ENCODE results near the gene PTPRJ. TPM values are rescaled to one million over a fixed set of nuclear protein-coding genes. Genes with fewer than 3 reads are reported as not detected.

The PTPRJ gene
- total and polyA plus RNA-seq, 2 of the 4 experiments (the other 2 are of a cell fraction): 5.6 to 14.9 TPM

DNA sequence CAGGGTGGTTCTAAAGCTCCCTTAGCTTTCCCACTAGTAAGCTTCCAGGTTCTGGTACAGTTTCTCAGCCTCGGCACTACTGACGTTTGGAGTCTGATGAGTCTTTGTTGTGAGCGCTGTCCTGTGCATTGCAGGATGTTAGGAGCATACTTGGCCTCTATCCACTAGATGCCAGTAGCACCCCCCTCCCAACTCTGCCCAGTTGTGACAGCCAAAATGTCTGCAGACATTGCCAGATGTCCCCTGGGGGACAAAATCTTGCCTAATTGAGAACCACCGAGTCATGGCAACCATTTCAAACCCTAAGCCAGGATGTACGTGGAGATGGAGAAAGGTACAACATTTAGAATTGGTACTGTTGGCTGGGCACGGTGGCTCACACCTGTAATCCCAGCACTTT, 68.7 kb downstream of the PTPRJ start:
- no peak overlapping the region for H2AFZ ChIP-seq (replicated peaks; ENCODE audit: low read length, poor library complexity)
- 0 out of 2 replicates have a peak overlapping the region, but pooled peaks have one; percentile 44 for H3K4ac ChIP-seq (ENCODE audit: low read depth, low read length)
- no peak for DNase-seq
- no peak overlapping the region for H3K18ac ChIP-seq (ENCODE audit: low read depth, low read length)
- intact Hi-C loops (cut with micrococcal nuclease): no loop called here
- no peak overlapping the region for H2BK20ac ChIP-seq (ENCODE audit: low read depth, low read length)
- H2AK5ac ChIP-seq (ENCODE audit: low read depth, low read length): peak overlapping the region; percentile 26; the same call in 1 of the 2 replicates
- WGBS, 2 experiments (ENCODE audit: extremely low coverage in 2 of 2, insufficient read length in 1 of 2): no CpG with 5 or more reads among the region's 6 CpGs
- H4K91ac ChIP-seq (ENCODE audit: insufficient read depth, low read depth, low read length): no peak overlapping the region
- H3K4me1 ChIP-seq (ENCODE audit: control insufficient read depth, insufficient read depth, low read length): peaks cover 24% of the 10 kb centered on the region
- BruUV-seq (replicated peaks): no TSS peak
- H4K5ac ChIP-seq (ENCODE audit: low read depth, low read length): peak overlapping the region; percentile 31; the same call in 1 of the 2 replicates
- H3K9me1 ChIP-seq (ENCODE audit: insufficient read depth, low read length): peaks cover 24% of the 10 kb centered on the region
- H3K4me2 ChIP-seq (ENCODE audit: low read depth, low read length): no peak overlapping the region
- no peak overlapping the region for H3K4me3 ChIP-seq (ENCODE audit: insufficient read depth, low read depth, low read length)
- no peak overlapping the region for H3K56ac ChIP-seq (ENCODE audit: extremely low read depth, insufficient read depth, low read length)
- POLR2A ChIA-PET (ENCODE audit: unreplicated experiment): no interaction called here
- no peak overlapping the region for H2BK5ac ChIP-seq (ENCODE audit: low read depth, low read length, poor library complexity, severe bottlenecking)
- H2AK9ac ChIP-seq (replicated peaks; ENCODE audit: low read depth, low read length, poor library complexity): no peak overlapping the region
- H3K23ac ChIP-seq (ENCODE audit: low read depth, low read length): no peak overlapping the region
- dilution Hi-C loops (cut with HindIII; ENCODE audit: low sequenced_read_pairs, unreplicated experiment): no loop called here
- no peaks in the 10 kb centered on the region for H3K27me3 ChIP-seq (ENCODE audit: control insufficient read depth, insufficient read depth, low read length)
- H4K8ac ChIP-seq (ENCODE audit: low read depth in 2 of 2, low read length in 2 of 2): no peak overlapping the region
- H3K9me3 ChIP-seq (ENCODE audit: control insufficient read depth, insufficient read depth, low read length): no peaks in the 10 kb centered on the region
- CTCF ChIA-PET: no interaction called here
- no peaks in the 10 kb centered on the region for H3K36me3 ChIP-seq (ENCODE audit: control insufficient read depth, insufficient read depth, low read length)
- H3K79me1 ChIP-seq (ENCODE audit: low read depth in 1 of 2, low read length in 2 of 2): peaks cover 45 to 81% of the 10 kb centered on the region in 2 experiments
- in situ Hi-C loops (cut with MboI; ENCODE audit: low sequenced_read_pairs): no loop called here
- no peak overlapping the region for H3K27ac ChIP-seq (ENCODE audit: insufficient read depth, low read length)
- peaks cover 20% of the 10 kb centered on the region; the same call in 1 of the 2 replicates for H4K20me1 ChIP-seq (ENCODE audit: insufficient read depth, low read length)
- TF ChIP-seq, protein P1, sequence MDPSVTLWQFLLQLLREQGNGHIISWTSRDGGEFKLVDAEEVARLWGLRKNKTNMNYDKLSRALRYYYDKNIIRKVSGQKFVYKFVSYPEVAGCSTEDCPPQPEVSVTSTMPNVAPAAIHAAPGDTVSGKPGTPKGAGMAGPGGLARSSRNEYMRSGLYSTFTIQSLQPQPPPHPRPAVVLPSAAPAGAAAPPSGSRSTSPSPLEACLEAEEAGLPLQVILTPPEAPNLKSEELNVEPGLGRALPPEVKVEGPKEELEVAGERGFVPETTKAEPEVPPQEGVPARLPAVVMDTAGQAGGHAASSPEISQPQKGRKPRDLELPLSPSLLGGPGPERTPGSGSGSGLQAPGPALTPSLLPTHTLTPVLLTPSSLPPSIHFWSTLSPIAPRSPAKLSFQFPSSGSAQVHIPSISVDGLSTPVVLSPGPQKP (IDR thresholded peaks at IDR 0.05; ENCODE audit: borderline replicate concordance, low read depth, low read length): no peak
- TF ChIP-seq CEBPB (IDR thresholded peaks at IDR 0.05; ENCODE audit: low read depth, low read length): no peak
- no peak for TF ChIP-seq SMC3 (IDR thresholded peaks at IDR 0.05; ENCODE audit: low read depth, low read length)
- TF ChIP-seq MAZ (IDR thresholded peaks at IDR 0.05; ENCODE audit: borderline replicate concordance, low read depth, low read length): no peak
- TF ChIP-seq FOS (IDR thresholded peaks at IDR 0.05; ENCODE audit: low read depth, low read length): no peak
- TF ChIP-seq RAD21 (IDR thresholded peaks at IDR 0.05; ENCODE audit: low read length): no peak
- no peak for TF ChIP-seq RCOR1 (IDR thresholded peaks at IDR 0.05; ENCODE audit: insufficient replicate concordance, low read length)
- TF ChIP-seq MXI1 (IDR thresholded peaks at IDR 0.05; ENCODE audit: borderline replicate concordance, low read depth, low read length): no peak
- TF ChIP-seq, protein P2, sequence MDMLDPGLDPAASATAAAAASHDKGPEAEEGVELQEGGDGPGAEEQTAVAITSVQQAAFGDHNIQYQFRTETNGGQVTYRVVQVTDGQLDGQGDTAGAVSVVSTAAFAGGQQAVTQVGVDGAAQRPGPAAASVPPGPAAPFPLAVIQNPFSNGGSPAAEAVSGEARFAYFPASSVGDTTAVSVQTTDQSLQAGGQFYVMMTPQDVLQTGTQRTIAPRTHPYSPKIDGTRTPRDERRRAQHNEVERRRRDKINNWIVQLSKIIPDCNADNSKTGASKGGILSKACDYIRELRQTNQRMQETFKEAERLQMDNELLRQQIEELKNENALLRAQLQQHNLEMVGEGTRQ (IDR thresholded peaks at IDR 0.05; ENCODE audit: low read depth, low read length): no peak
- no peak for TF ChIP-seq BHLHE40 (IDR thresholded peaks at IDR 0.05; ENCODE audit: low read depth, low read length)
- TF ChIP-seq RFX5 (IDR thresholded peaks at IDR 0.05; ENCODE audit: low read depth, low read length): no peak
- no peak for TF ChIP-seq MAFK (IDR thresholded peaks at IDR 0.05; ENCODE audit: low read depth, low read length)
- no peak for TF ChIP-seq CHD1 (IDR thresholded peaks at IDR 0.05; ENCODE audit: low read depth, low read length)
- TF ChIP-seq, protein P3, sequence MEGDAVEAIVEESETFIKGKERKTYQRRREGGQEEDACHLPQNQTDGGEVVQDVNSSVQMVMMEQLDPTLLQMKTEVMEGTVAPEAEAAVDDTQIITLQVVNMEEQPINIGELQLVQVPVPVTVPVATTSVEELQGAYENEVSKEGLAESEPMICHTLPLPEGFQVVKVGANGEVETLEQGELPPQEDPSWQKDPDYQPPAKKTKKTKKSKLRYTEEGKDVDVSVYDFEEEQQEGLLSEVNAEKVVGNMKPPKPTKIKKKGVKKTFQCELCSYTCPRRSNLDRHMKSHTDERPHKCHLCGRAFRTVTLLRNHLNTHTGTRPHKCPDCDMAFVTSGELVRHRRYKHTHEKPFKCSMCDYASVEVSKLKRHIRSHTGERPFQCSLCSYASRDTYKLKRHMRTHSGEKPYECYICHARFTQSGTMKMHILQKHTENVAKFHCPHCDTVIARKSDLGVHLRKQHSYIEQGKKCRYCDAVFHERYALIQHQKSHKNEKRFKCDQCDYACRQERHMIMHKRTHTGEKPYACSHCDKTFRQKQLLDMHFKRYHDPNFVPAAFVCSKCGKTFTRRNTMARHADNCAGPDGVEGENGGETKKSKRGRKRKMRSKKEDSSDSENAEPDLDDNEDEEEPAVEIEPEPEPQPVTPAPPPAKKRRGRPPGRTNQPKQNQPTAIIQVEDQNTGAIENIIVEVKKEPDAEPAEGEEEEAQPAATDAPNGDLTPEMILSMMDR (conservative IDR thresholded peaks at IDR 0.05; ENCODE audit: low read depth, low read length): no peak
- no peak for TF ChIP-seq POLR2A (IDR thresholded peaks at IDR 0.05; ENCODE audit: low read depth, low read length)
- no peak for TF ChIP-seq NFE2L2 (IDR thresholded peaks at IDR 0.05; ENCODE audit: low read depth, low read length)
- peak overlapping the region; percentile 17 for H2BK120ac ChIP-seq (ENCODE audit: low read depth, low read length)
- ATAC-seq (ENCODE audit: low read depth): no peak
- H2BK15ac ChIP-seq (ENCODE audit: low read depth, low read length): no peak overlapping the region
- H3K14ac ChIP-seq (replicated peaks; ENCODE audit: low read depth, low read length): 0 out of 2 replicates have a peak overlapping the region, but pooled peaks have one; percentile 45
- H3K9ac ChIP-seq (ENCODE audit: low read depth, low read length): no peak overlapping the region
